GM19328 (cell line): ENCODE measurements around the gene LEFTY2.
"Not testable (repeated sequence)": the region's sequence is repeated elsewhere in the genome, so short reads cannot be mapped to it uniquely, and the experiment has no call there.

Experiments
- ATAC-seq: cut with Tn5 transposase; IDR thresholded peaks from one replicate; pipeline ENCODE4 v1.9.1; 2021; ENCODE audit warnings: mild to moderate bottlenecking, moderate library complexity; ENCODE audit not compliant: unreplicated experiment

The LEFTY2 gene

GRCh38 chr1:225931270-225932136 lies 9.5 kb downstream of the LEFTY2 start:
- no peak for ATAC-seq

GRCh38 chr1:225930566-225930965 lies 10.5 kb downstream of the LEFTY2 start:
- no peak for ATAC-seq

- ATAC-seq = not testable (repeated sequence)
Measured at GRCh38 chr1:225929462-225929861, 11.6 kb downstream of the LEFTY2 start.

- no peak for ATAC-seq
Measured at GRCh38 chr1:225928186-225929175, 12.5 kb downstream of the LEFTY2 start.

GRCh38 chr1:225926551-225927113 lies 14.4 kb downstream of the LEFTY2 start:
- ATAC-seq = no peak

- ATAC-seq = peak; percentile 99
Measured at GRCh38 chr1:225923692-225924555, 17.1 kb downstream of the LEFTY2 start, which contains the start of gene PYCR2. Gene PYCR2, minus strand, starts transcription at chr1:225924250. Its CDS starts 140 bp downstream, at chr1:225924110.

GRCh38 chr1:225923381-225923691 lies 17.7 kb downstream of the LEFTY2 start:
- no peak for ATAC-seq

GRCh38 chr1:225921734-225922709 lies 19.0 kb downstream of the LEFTY2 start:
- no peak for ATAC-seq

GRCh38 chr1:225919906-225920305 lies 21.1 kb downstream of the LEFTY2 start:
- no peak for ATAC-seq

GRCh38 chr1:225918280-225918679 lies 22.7 kb downstream of the LEFTY2 start:
- no peak for ATAC-seq

- no peak for ATAC-seq
Measured at GRCh38 chr1:225917536-225917935, 23.5 kb downstream of the LEFTY2 start.

GRCh38 chr1:225917101-225917500 lies 23.9 kb downstream of the LEFTY2 start:
- no peak for ATAC-seq

- ATAC-seq = no peak
Measured at GRCh38 chr1:225915538-225915991, 25.5 kb downstream of the LEFTY2 start.

- ATAC-seq = no peak
Measured at GRCh38 chr1:225914947-225915346, 26.1 kb downstream of the LEFTY2 start.

- ATAC-seq = no peak
Measured at GRCh38 chr1:225914391-225914790, 26.6 kb downstream of the LEFTY2 start.

- ATAC-seq = no peak
Measured at GRCh38 chr1:225911191-225912130, 29.6 kb downstream of the LEFTY2 start.

- ATAC-seq = no peak
Measured at GRCh38 chr1:225909477-225909876, 31.5 kb downstream of the LEFTY2 start.

- no peak for ATAC-seq
Measured at GRCh38 chr1:225908773-225909172, 32.2 kb downstream of the LEFTY2 start.
